ENCODE measurements around the gene GAL3ST3.
"Not testable (repeated sequence)": the region's sequence is repeated elsewhere in the genome, so short reads cannot be mapped to it uniquely, and the experiment has no call there.

Gene GAL3ST3

DNA sequence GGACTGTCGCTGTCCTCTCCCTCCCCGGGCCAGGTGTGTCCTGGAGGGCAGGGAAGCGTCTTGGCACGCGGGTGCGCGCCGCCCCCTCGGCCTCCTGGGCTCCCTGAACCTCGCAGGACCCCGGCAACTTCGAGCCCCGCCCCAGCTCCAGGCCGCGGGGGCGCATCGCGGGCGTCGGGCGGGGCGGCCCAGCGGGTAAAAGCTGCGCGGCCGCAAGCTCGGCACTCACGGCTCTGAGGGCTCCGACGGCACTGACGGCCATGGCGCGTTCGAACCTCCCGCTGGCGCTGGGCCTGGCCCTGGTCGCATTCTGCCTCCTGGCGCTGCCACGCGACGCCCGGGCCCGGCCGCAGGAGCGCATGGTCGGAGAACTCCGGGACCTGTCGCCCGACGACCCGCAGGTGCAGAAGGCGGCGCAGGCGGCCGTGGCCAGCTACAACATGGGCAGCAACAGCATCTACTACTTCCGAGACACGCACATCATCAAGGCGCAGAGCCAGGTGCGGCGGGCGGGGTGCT, 37.1 kb downstream of the GAL3ST3 start, which contains the start of gene CST6:
CST6 (plus strand) TSS at position 224 of the 519 bp plus-strand sequence; CDS start at position 261, 37 bp downstream.
- DNase-seq: no peak

DNA sequence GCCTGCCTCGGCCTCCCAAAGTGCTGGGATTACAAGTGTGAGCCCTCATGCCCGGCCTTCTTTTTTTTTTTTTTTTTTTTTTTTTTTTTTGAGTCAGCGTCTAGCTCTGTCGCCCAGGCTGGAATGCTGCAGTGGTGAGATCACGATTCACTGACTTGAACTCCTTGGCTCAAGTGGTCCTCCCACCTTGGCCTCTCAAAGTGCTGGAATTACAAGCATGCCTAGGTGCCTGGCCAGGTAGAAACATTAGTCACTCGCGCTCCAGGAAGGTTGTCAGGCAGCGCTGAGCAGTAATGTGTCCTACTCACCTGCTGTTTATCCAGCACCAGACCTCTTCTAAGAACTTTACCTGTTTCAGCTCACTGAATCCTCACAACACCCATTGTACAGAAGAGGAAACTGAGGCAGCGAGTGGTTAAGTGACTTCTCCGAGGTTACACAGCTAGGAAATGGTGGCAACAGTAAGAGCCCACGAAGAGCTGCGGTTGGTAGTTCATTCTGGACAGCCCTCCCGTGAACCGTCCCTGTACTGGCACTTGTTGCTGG, 37.6 kb downstream of the GAL3ST3 start:
- DNase-seq: no peak

DNA sequence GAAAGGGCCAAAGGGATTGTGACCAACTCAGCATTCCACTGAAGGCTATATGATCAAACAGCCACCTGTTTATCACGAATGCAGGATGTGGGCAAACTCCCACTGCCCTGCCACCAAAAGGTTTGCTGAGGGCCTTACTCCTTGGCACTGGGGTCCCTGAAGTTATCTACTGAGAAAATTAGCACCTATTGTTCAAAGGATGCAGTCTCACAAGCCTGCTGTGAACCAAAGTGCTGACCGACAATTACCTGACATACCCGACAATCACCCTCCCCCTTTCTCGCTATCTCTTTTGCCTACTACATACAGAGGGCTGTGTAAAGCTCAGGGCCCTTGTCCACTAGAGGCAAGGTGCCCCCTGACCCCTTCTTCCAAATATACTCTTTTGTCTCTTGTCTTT, 38.9 kb downstream of the GAL3ST3 start:
- DNase-seq: not testable (repeated sequence)

DNA sequence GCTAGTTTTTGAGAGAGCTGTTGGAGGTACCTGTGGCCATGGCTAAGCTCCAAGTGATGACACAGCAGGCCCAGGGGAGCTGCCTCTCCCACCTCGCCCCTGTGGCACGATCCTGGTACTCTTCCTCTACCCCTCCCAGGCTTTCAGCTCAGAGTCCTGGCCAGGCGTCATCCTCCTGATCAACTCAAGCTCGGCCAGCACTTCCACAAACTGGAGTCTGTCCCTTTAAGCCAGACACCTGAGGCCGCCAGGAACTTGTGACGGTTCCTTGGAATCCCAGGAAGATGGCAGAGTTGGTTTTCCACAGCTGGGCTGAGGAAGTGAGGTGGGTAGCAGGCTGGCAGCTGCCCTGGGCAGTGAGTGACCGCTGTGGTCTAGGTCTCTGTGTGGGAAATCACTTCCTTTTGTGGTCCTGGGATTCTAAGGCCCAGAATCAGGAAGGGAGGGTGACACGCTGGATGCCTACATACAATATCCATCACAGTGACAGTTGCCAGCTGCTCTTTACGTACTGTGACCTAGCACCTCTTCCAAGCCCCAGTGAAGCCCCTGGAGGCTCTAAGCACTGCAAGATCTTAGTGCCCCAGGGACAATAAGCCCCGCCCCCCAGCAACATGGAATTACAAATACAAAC, 40.4 kb downstream of the GAL3ST3 start:
- no peak for DNase-seq

DNA sequence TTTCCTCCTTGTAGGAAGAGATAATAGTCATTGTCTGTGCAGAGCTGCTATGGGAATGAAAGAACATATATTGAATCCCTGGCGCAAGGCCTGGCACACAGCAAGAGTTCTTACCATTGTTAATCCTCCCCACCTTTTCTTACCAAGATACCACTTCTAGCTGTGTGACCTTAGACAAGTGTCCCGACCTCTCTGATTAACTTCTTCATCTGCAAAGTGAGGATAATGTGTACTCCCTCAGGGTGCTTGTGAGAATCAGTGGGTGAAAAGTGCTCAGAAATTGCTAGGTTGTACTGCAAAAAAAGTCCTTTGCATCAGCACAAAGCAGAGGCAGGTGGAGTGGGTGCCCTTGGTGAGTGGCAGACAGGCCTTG, 40.9 kb downstream of the GAL3ST3 start:
- DNase-seq: no peak

DNA sequence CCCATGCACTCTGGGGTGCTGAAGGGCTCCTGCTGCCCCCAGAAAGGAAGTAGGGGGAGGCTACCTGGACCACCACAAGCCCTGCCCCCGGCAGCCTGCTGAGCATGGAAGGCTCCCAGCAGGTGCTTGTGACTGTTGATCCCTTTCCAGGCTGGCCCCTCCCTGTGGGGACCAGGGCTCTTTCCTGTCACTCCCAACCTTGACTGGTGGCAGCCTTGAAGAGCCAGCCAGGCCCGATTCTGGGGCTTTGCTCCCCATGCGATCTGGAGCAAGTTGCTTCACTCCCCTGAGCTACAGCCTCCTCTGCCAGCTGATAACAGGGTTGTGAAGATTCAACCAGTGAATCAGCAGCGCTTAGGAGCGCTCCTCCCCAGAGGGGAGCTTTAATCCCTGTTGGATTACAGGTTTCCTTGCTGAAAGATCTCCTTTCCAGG, 41.7 kb downstream of the GAL3ST3 start:
- DNase-seq: no peak

DNA sequence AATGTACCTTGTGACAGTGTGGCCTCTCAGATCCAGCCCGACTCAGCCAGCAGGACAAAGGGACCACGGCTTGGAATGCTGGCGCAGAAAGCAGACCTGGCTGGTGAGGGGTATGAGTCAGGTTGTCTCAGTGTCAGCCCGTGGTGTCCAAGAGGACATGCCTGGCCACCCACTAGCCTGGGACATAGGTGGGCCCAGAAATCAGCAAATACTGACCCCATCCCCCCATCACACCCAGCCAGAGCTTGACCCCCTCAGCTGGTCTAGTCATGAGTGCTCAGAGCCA, 42.1 kb downstream of the GAL3ST3 start:
- no peak for DNase-seq

DNA sequence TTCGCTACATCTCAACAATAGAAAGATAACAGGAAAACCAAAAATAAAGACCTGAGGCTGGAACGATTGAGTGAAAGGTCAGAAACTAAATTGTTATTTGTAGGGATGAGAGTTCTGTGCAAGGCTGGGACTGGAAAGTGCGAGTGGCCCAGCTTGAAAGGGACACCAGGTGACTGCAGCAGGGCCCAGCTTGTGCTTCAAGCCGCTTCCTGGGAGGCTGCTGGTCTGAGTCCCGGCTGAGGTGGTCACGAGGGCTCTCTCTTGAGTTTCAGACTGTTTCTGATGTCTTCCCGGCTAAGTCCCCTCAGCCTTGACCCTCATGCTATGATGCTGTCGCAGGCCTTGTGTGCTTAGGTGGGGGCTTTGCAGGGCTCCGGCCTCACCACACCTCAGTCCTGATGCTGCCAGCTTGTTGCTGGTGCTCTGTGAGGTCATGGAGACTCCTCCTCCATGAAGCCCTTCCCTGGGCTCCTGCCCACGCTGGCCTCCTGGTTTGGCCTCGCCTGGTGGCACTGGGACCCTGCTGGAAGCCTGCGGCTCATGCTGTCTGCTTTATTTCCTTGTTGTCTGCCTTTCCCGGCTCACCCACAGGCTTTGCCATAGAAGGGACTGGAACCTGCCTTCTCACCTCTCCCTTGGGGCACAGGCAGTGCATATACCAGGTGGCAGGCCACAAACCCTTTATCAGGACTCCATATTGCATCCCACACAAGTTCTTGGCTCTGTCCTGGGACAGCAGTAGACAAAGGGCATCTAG, 42.6 kb downstream of the GAL3ST3 start:
- no peak for DNase-seq

DNA sequence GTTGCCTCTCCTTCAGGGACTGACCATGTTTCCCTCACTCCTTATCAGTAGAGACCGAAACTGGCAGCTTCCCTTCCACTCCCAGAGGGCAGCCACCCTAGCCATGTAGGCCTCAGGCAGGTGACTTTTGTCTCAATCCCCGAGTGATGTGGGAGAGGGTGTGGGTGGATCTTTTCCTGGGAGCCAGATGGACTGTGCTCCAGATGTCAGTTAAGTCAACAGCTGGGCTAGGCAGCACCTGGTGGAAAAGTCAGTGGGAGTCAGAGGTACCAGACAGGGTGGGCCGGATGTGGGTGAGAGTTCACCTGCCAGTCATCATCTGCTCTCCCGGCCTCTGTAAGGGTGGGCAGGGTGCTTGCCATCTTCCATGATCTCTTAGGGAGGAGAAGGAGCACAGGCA, 44.8 kb downstream of the GAL3ST3 start:
- no peak for DNase-seq

DNA sequence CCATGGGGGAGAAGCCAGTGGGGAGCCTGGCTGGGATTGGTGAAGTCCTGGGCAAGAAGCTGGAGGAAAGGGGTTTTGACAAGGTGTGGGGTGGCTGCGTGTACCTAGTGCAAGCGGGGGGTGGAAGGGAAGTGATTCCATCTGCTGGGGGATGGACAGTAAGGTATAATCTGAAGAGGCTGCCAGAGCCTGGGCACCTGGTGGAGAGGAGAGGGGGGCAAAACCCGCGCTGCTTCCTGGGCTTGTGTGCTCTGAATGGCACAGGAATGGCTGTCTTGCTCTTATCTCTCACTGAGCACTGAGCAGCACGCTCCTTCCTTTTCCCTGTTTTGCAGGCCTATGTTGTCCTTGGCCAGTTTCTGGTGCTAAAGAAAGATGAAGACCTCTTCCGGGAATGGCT, 45.7 kb downstream of the GAL3ST3 start:
- DNase-seq: no peak

DNA sequence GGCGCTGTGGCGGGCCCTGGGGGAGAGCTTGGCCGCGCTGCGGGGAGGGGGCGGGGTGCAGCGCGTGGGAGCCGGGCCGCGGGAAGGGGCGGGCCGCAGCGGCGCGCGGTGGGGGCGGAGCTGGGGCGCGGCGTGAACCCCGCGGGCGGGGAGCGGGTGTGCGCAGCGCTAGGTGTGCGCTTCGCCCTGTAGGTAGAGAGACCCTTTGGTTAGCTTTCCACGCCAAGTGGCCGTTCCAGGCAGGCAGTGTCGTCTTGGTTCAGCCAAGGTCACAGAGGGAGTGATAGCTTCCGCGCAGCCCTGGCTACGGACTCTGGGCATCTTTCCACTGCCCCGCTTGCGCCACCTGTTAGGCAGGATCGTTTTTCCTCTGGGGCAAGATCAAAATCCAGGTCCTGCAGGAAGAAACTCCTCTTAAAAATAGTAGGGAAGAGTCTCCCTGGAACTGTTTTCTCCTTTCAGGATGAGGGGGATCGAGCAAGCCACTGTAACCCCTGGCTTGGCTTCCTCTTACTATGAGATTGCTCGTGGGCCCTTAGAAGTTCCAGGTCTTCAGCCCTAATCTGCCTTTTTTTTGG, 46.2 kb downstream of the GAL3ST3 start:
- no peak for DNase-seq

DNA sequence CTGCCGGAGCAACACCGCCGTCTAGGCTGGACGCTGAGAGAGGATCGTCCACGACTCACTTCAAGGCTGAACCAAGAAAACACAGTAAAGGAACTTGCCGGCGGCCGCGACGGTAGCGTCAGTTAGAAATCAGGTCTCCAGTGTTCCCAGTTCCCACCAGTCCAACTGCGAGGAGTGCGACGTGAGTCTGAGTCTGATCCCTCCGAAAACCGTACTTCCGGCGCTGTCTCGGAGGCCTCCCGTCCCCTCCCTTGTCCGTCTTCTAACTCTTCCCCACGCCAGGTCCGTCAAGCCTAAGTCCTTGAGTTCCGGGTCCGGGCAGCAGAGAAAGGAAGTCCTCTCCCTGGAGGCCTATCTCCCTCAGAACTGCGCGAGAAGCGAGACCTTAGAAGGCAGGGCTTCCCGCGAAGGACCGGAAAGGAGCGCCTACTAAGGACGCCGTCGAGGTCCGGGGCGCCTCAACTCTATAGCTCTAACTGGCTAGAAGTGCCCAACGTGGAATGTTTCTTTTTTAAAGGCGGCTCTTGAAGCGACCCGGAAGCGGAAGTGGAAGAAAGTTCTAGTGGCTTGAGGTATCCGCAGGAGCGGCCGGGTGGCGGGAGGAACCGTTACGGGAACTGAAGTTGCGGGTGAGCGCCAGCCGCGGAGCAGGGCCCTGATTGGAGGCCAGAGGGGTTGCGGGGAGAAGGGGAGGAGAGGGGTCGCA, 46.9 kb downstream of the GAL3ST3 start, which contains the start of the genes BANF1 and EIF1AD:
BANF1 (plus strand) TSS at position 562 of the 706 bp plus-strand sequence. CDS start 748 bp downstream, outside the sequence.
EIF1AD (minus strand) TSS at position 216 of the 706 bp plus-strand sequence. CDS start 1,768 bp downstream, outside the sequence.
- peak; percentile 92 to 96 for DNase-seq

DNA sequence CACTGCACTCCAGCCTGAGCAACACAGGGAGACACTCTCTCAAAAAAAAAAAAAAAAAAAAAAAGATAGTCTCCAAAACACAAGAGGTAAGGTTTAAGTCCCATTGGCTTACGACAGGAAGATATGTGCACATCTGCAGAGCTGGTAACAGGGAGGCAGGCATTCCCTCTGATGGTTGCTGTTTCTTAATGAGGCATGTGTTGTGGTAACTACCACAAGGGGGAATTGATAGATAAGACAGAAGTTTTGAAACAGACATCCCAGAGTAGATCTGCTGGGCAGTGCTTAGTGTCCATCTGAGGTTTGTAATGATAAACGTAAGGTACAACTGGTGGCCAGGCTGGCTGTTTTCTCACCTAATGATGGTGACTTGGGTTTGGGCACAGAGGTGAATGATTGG, 51.7 kb downstream of the GAL3ST3 start:
- DNase-seq: no peak

DNA sequence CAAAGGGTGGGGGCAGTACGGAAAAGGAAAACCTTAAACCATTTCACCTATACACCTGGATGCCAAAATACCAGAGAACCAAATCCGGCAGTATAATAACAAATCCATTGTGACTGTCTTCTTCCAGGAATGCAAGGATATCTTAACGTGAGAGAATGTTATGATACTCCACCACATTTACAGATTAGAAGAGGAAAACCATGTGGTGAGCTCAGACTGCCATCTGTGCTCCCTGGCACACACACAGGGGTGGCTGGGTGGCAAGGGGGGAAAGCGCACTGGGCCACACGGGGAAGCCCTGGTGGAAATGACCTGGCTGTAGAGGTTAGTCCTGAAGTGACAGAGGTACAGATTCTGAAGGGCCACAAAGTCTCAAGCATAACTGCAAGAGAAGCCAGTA, 56.9 kb downstream of the GAL3ST3 start:
- DNase-seq: no peak
